Measurements from ENCODE around the gene ANKRD13D. TPM values are rescaled to one million over a fixed set of nuclear protein-coding genes. Genes with fewer than 3 reads are reported as not detected.

ANKRD13D gene
- total and polyA plus RNA-seq, 2 of the 8 experiments (the other 6 are each of a cell fraction or from before 2014, with no cell fraction given): 24.9 to 26.5 TPM

- ChIA-PET POLR2A (ENCODE audit: partially characterized antibody) (interaction anchor here (0.7 to 9.7 kb wide), 5 partner anchors 11 to 60 kb away, joined by 3 to 106 read pairs (median 10); partner anchors contain the start of gene ANKRD13D), CTCF (ENCODE audit: partially characterized antibody) (interaction anchor here (0.9 to 4.8 kb wide), 8 partner anchors 10 to 248 kb away, joined by 3 to 33 read pairs (median 4); no protein-coding TSS in a partner anchor)
- Histone ChIP-seq H3K79me2 (ENCODE audit: control insufficient read depth in 1 of 2, insufficient read depth in 2 of 2, low read length in 2 of 2) (no peaks in the 10 kb centered on the region), H3K27me3 (replicated peaks in 1 of 4; ENCODE audit: control insufficient read depth in 3 of 4, extremely low read depth in 1 of 4, insufficient read depth in 3 of 4, low read length in 3 of 4) (peaks cover 0 to 11% (median 7%) of the 10 kb centered on the region in 4 experiments; a peak in 5 of 7 replicates), H2AFZ (ENCODE audit: low read length) (no peak overlapping the region), H3K79me1 (ENCODE audit: low read depth, low read length) (no peaks in the 10 kb centered on the region; the same call in 1 of the 2 replicates), H4K5ac (ENCODE audit: insufficient read length, low read depth, low read length) (no peak overlapping the region), H2BK15ac (ENCODE audit: low read length) (no peak overlapping the region), H2AK5ac (ENCODE audit: low read depth, low read length) (no peak overlapping the region), H2BK120ac (replicated peaks; ENCODE audit: low read depth, low read length) (no peak overlapping the region), H3K56ac (replicated peaks; ENCODE audit: insufficient read length, low read depth, low read length) (no peak overlapping the region), H3K9ac (replicated peaks in 1 of 4; ENCODE audit: extremely low read depth in 1 of 4, low read depth in 3 of 4, low read length in 3 of 4) (no peak overlapping the region), H3K9me3 (ENCODE audit: insufficient read depth in 2 of 2, low read depth in 1 of 2, low read length in 1 of 2) (no peaks in the 10 kb centered on the region; a peak in 1 of 4 replicates), H3K23me2 (ENCODE audit: low read depth, low read length) (peaks cover 19% of the 10 kb centered on the region; the same call in 1 of the 2 replicates), H4K91ac (replicated peaks; ENCODE audit: insufficient read length, low read length) (no peak overlapping the region), H3K36me3 (ENCODE audit: control insufficient read depth in 2 of 4, insufficient read depth in 4 of 4, low read length in 3 of 4) (peaks cover 0 to 15% (median 7%) of the 10 kb centered on the region in 4 experiments; a peak in 3 of 8 replicates), H4K20me1 (replicated peaks in 1 of 2; ENCODE audit: control insufficient read depth in 1 of 2, insufficient read depth in 2 of 2, low read length in 2 of 2) (peaks cover 0 to 11% of the 10 kb centered on the region in 2 experiments), H3K4me3 (ENCODE audit: extremely low read depth in 1 of 4, insufficient read depth in 2 of 4, low read depth in 3 of 4, low read length in 4 of 4) (no peak overlapping the region), H3K23ac (ENCODE audit: insufficient read length) (no peak overlapping the region), H3K4ac (replicated peaks; ENCODE audit: insufficient read length, low read depth, low read length) (no peak overlapping the region), H2BK5ac (ENCODE audit: low read depth, low read length) (no peak overlapping the region), H3K18ac (ENCODE audit: extremely low read depth, low read length) (no peak overlapping the region), H2BK20ac (ENCODE audit: low read length) (no peak overlapping the region), H3K27ac (ENCODE audit: low read depth, low read length) (no peak overlapping the region), H3K14ac (ENCODE audit: insufficient read length) (no peak overlapping the region), H3K4me2 (ENCODE audit: insufficient read depth in 1 of 2, low read depth in 2 of 2, low read length in 2 of 2) (no peak overlapping the region; a peak in 1 of 4 replicates), H2BK12ac (ENCODE audit: low read depth, low read length) (no peak overlapping the region), H3K4me1 (replicated peaks in 1 of 4; ENCODE audit: control insufficient read depth in 3 of 4, insufficient read depth in 4 of 4, low read length in 3 of 4) (peaks cover 0 to 20% (median 16%) of the 10 kb centered on the region in 4 experiments; a peak in 5 of 7 replicates), H4K8ac (ENCODE audit: extremely low read depth, insufficient read depth, low read length) (no peak overlapping the region)
- no peak for FAIRE-seq
- WGBS, 2 experiments (ENCODE audit: extremely low coverage in 1 of 2, insufficient coverage in 1 of 2, insufficient read length in 1 of 2, insufficient replicate concordance in 2 of 2, low coverage in 1 of 2, low lambda C conversion rate in 2 of 2, missing lambda C conversion rate in 1 of 2): 94% methylated on average over 22 of the region's 22 CpGs; no CpG with 5 or more reads in 1 of the 2 experiments
- no peak for DNase-seq (ENCODE audit: low read depth in 1 of 2, low spot score in 2 of 2)
- TF ChIP-seq SIN3A (conservative IDR thresholded peaks at IDR 0.05 in 1 of 2, IDR thresholded peaks at IDR 0.05 in 1 of 2; ENCODE audit: low read depth in 1 of 2, low read length in 2 of 2): no peak
- TF ChIP-seq CTCF (IDR thresholded peaks at IDR 0.05; ENCODE audit: control extremely low read depth in 1 of 3, insufficient read depth in 1 of 3, low read depth in 1 of 3, low read length in 3 of 3): no peak
- no peak for TF ChIP-seq EP300 (IDR thresholded peaks at IDR 0.05; ENCODE audit: borderline replicate concordance in 1 of 2, low read depth in 2 of 2, low read length in 2 of 2)
These were observed 11.7 kb downstream of the ANKRD13D start for GRCh38 chr11:67300756-67301312.
